ENCODE data around the gene RAB3A.

DNA sequence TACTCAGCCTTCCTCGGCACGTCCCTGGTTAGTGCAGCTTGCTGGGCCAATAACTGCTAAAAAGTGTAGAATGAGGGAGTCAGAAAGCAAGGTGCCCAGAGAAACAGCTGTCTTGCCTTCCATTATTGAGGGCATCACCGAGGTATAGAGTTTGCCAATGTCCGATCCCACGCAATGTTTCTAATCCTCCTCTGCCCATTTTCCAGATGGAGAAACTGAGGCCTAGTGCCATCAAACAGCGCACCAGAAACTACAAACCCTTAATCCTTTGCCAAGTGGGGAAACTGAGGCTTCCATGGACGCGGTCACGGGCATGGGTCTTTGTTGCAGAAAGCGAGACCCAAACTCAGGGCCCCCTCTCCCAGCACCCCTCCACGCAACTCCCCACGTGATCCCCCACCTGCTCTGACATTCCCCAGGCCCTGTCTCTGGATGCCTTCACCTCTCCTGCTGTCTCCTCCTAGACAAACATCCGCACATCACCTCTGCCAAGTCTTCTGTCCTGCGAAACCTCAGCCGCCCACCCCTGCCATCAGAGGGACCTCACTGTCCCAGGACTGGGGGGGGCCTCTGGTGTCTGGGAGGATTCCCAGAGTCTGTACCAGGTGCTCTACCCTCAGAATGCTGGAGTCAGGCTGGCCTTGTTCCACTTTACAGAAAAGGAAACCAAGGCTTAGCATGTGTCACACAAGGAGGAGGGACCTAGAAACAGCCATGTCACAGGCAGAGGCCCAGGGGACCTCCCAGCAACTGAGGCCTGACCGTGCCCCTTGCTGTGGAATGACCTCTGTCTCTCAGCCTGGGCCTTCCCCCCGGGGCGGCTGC is 23.3 kb upstream of the RAB3A start:
- TF ChIP-seq, protein P1, sequence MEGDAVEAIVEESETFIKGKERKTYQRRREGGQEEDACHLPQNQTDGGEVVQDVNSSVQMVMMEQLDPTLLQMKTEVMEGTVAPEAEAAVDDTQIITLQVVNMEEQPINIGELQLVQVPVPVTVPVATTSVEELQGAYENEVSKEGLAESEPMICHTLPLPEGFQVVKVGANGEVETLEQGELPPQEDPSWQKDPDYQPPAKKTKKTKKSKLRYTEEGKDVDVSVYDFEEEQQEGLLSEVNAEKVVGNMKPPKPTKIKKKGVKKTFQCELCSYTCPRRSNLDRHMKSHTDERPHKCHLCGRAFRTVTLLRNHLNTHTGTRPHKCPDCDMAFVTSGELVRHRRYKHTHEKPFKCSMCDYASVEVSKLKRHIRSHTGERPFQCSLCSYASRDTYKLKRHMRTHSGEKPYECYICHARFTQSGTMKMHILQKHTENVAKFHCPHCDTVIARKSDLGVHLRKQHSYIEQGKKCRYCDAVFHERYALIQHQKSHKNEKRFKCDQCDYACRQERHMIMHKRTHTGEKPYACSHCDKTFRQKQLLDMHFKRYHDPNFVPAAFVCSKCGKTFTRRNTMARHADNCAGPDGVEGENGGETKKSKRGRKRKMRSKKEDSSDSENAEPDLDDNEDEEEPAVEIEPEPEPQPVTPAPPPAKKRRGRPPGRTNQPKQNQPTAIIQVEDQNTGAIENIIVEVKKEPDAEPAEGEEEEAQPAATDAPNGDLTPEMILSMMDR (conservative IDR thresholded peaks at IDR 0.05; ENCODE audit: low read length), result no peak
- TF ChIP-seq EZH2phosphoT487 (IDR thresholded peaks at IDR 0.05; ENCODE audit: borderline replicate concordance, low read depth, low read length), result no peak
